Mesothelial cell of epicardium (in vitro differentiated cells): Measurements from ENCODE around the gene USP6NL. TPM values are rescaled to one million over a fixed set of nuclear protein-coding genes. Genes with fewer than 3 reads are reported as not detected.
A peak's percentile ranks its signal among the peaks of the same experiment; 100 is the strongest.

Experiments used
- DNase-seq, 2 experiments: peaks; one replicate each; pipeline ENCODE4 v3.0.0; 2021; ENCODE audit warnings: low spot score in 2 of 2; ENCODE audit not compliant: unreplicated experiment in 2 of 2
- H3K27ac Mint-ChIP-seq: 2 replicates; pipeline ENCODE4 v1.8.0; 2021; ENCODE audit warnings: mixed read lengths
- H3K27me3 Mint-ChIP-seq: 2 replicates; pipeline ENCODE4 v1.8.0; 2021; ENCODE audit warnings: low read depth, mixed read lengths
- H3K36me3 Mint-ChIP-seq: 2 replicates; pipeline ENCODE4 v1.8.0; 2021; ENCODE audit warnings: mixed read lengths
- H3K4me1 Mint-ChIP-seq: 2 replicates; pipeline ENCODE4 v1.8.0; 2021; ENCODE audit warnings: mixed read lengths
- H3K4me3 Mint-ChIP-seq: 2 replicates; pipeline ENCODE4 v1.8.0; 2021; ENCODE audit warnings: mild to moderate bottlenecking, moderate library complexity, mixed read lengths
- H3K9me3 Mint-ChIP-seq: 2 replicates; pipeline ENCODE4 v1.8.0; 2021; ENCODE audit warnings: mixed read lengths
- CTCF ChIP-seq: fragments of 200-600 bp; sonication (generic); IDR thresholded peaks from one replicate; pipeline ENCODE4 v1.5.0; 2021; ENCODE audit warnings: antibody characterized with exemption; ENCODE audit not compliant: unreplicated experiment
- total RNA-seq: library from RNA; stranded (reverse); gene quantifications from 3 replicates; pipeline ENCODE4 v1.2.1, GENCODE V29; 2021

Gene USP6NL
- total RNA-seq, 1 donor from 2014 or later: 35.8 TPM

- Mint-ChIP-seq H3K36me3 (peaks cover 26% of the 10 kb centered on the region), H3K27ac (no peak overlapping the region), H3K4me3 (no peak overlapping the region), H3K4me1 (no peaks in the 10 kb centered on the region), H3K9me3 (no peaks in the 10 kb centered on the region), H3K27me3 (no peaks in the 10 kb centered on the region)
- no peak for DNase-seq
- no peak for TF ChIP-seq CTCF
Measured at GRCh38 chr10:11462071-11462470, 149.4 kb downstream of the USP6NL start.

GRCh38 chr10:11457336-11457735 lies 154.1 kb downstream of the USP6NL start:
- H3K27me3 Mint-ChIP-seq: no peaks in the 10 kb centered on the region
- H3K9me3 Mint-ChIP-seq: peaks cover 13% of the 10 kb centered on the region
- no peak for TF ChIP-seq CTCF
- H3K36me3 Mint-ChIP-seq: peaks cover 31% of the 10 kb centered on the region
- DNase-seq: no peak
- H3K4me3 Mint-ChIP-seq: no peak overlapping the region
- no peaks in the 10 kb centered on the region for H3K4me1 Mint-ChIP-seq
- no peak overlapping the region for H3K27ac Mint-ChIP-seq

- peaks cover 11% of the 10 kb centered on the region for H3K27me3 Mint-ChIP-seq
- peak; percentile 32 for TF ChIP-seq CTCF
- DNase-seq: no peak
- H3K9me3 Mint-ChIP-seq: peaks cover 13% of the 10 kb centered on the region
- no peaks in the 10 kb centered on the region for H3K4me1 Mint-ChIP-seq
- no peak overlapping the region for H3K4me3 Mint-ChIP-seq
- peaks cover 26% of the 10 kb centered on the region for H3K36me3 Mint-ChIP-seq
- no peak overlapping the region for H3K27ac Mint-ChIP-seq
Measured at GRCh38 chr10:11454958-11455566, 156.4 kb downstream of the USP6NL start.

GRCh38 chr10:11454160-11454559 lies 157.3 kb downstream of the USP6NL start:
- no peak for TF ChIP-seq CTCF
- peak in 1 of 2 experiments; percentile 14 for DNase-seq
- H3K9me3 Mint-ChIP-seq: peaks cover 13% of the 10 kb centered on the region
- H3K4me1 Mint-ChIP-seq: no peaks in the 10 kb centered on the region
- no peak overlapping the region for H3K27ac Mint-ChIP-seq
- H3K27me3 Mint-ChIP-seq: peaks cover 17% of the 10 kb centered on the region
- H3K36me3 Mint-ChIP-seq: peaks cover 23% of the 10 kb centered on the region
- H3K4me3 Mint-ChIP-seq: no peak overlapping the region

GRCh38 chr10:11451640-11452260 lies 159.7 kb downstream of the USP6NL start:
- DNase-seq: peak in 1 of 2 experiments; percentile 22
- H3K27me3 Mint-ChIP-seq: peaks cover 39% of the 10 kb centered on the region
- no peak overlapping the region for H3K27ac Mint-ChIP-seq
- H3K4me3 Mint-ChIP-seq: no peak overlapping the region
- no peaks in the 10 kb centered on the region for H3K4me1 Mint-ChIP-seq
- H3K9me3 Mint-ChIP-seq: peaks cover 13% of the 10 kb centered on the region
- TF ChIP-seq CTCF: no peak
- H3K36me3 Mint-ChIP-seq: peaks cover 11% of the 10 kb centered on the region
